NK-92 (cell line): ENCODE data around the gene GPANK1.
"Not testable (repeated sequence)": the region's sequence is repeated elsewhere in the genome, so short reads cannot be mapped to it uniquely, and the experiment has no call there.

Experiments used
- DNase-seq: peaks from one replicate; lab custom pipeline; 2025; ENCODE audit not compliant: unreplicated experiment; lab: John Stamatoyannopoulos, UW

Gene GPANK1

DNA sequence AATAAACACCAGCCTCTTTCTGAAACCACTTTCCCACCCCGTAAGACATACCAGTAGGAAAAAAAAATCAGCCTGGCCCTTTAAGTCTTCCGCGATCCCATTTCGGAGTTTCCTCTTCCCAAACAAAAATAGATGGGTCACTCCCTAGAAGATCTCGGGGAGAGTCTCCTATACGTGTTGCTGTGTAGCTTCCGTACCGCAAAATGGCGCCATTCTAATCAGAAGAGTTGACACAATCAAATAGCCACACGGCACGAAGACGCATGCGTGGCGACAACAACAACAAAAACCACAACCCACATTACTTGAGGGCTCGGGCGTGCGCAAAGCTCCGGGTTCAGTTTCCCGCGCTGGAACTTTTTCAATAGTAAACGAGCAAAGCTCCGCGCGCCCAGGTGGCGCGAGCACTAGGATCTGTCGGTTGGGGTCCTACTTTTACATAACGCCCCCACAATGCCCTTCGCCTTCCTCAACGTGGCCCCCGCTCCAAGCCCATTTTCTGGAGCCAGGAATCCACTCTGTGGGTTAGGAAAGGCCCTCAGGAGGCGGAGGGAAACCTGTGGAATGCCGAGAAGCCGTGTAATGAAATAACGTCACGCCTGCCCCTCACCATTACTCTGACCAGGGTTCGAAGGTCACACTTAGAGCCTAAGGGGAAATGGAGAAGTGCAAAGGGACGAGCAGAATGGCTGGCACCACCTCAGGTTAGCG, at the start of gene GPANK1:
Gene GPANK1, minus strand, starts transcription at position 208 of the 711 bp plus-strand sequence. CDS start 519 bp downstream, outside the sequence.
- peak; percentile 67 for DNase-seq

DNA sequence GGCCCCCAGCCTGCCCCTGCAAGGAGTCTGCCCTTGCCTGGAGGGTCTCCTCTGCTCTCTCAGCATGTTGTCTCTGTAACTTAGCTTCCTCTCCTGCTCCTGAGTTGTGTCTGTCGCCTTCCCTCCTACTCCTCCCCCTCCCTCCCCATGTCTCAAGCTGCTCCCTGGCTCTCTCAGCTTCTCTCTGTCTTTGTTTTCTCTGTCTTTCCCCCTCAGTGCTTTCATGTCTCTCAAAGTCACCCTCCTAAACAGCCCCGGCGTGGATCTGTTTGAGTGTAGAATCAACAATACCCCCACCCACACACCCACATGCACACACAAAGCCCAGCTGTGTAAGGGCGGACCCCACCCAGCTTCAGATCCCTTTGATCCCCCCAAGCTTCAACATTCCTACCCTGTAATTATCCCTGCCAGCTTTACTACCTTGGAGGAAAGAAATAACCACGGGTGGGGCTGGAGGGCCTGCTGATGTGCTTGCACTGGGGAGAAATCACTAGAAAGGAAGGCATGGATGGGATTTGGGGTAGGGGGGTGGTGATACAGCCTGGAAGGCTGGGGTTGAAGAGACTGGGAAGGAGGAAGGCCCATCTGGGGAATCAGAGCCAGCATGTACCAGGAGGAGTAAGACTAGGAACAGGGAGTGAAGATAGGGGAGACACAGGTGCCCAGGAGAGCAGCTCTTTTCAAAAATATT, 49.3 kb upstream of the GPANK1 start:
- no peak for DNase-seq

DNA sequence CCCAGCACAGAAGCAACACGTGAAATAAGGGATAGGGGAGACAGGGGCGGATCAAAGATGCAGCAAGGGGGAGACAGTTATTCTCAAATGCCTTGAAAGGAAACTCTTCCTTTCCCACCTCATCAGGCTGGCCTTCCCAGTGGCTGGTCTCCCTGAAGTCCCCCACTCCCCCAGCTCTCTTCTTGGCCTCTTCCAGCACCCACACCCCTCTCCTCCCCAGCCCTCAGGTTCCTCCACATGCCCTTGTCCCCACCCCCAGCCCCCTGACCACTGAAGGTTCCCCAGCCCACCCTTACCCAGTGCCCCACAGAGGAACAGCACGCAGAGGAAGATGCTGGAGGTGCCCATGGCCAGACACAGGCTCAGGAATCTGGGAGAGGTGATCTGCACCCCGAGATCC, 48.7 kb upstream of the GPANK1 start:
- DNase-seq = no peak

DNA sequence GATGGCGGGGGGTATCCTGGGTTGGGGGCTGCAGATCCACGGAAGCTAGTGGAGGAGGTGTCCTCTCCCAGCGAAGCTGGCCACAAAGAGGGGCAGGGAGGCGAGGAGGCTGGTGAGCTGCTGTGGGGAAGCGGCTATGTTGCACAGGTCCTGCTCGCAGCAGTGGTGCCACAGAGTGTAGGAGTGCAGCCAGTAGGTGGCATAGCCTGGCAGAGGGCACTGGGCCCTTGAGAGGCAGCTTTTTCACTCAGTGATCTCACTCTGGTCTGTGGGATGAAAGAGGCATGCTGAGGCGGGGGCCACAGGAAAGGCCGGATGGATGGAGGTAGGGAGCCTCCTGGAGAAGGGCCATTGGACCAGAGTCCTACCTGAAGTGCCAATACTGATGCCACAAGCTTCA, 47.5 kb upstream of the GPANK1 start:
- DNase-seq = no peak

DNA sequence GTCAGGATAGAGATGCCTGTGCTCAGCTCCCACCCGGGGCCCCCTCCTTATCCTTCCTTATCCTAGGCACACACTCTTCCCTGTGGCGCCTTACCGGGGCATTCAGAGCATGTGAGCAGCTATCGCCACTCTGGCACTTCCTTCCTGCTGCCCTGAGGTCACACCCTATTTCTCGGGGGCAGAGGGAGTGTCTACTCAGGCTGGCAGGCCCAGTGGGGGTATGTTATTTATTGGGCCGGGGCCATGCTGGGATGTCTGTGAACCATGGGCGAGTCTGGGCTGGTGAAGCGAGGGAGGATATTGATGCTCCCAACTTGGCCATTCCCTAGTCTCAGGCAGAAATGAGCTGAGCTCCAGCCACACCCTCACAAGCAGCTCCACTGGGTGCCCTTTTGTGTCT, 46.4 kb upstream of the GPANK1 start:
- no peak for DNase-seq

DNA sequence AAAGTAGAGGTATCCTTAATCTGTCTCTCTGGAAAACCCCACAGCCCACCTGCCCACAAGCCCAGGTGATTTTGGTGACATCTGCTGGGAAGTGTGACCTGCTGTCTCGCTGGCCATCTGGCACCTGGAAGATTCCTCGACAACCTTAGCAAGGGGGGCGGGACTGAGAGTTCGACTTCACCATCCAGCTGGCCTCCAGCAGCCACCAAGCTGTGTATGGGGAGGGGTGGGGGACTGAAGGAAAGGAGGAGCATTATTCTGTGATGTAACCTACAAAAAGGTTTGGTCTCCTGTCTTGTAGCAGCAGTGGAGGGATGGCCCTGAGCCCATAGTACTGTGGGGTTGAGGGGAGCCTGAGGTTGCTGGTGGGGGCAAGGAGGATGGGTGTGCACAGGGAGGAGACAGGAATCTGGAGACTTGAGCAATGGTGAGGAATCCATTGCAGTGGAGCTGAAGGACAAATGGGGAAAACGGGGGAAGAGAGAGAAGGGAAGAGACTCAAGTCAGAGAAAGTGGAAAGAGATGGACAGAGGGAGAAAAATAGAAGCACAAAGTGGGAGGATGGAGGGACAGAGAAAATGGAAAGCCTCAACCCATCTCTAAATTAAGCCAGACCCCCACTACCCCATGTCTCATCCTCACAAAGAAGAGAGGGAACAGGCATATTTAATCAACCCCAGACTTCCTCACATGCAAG, 45.9 kb upstream of the GPANK1 start:
- DNase-seq = no peak

DNA sequence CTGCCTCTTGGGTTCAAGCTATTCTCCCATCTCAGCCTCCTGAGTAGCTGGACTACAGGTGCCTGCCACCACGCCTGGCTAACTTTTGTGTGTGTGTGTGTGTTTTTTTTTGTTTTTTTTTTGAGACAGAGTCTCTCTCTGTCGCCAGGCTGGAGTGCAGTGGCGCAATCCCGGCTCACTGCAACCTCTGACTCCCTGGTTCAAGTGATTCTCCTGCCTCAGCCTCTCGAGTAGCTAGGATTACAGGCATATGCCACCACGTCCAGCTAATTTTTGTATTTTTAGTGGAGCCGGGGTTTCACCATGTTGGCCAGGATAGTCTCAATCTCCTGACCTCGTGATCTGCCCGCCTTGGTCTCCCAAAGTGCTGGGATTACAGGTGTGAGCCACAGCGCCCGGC, 44.4 kb upstream of the GPANK1 start:
- DNase-seq = not testable (repeated sequence)

DNA sequence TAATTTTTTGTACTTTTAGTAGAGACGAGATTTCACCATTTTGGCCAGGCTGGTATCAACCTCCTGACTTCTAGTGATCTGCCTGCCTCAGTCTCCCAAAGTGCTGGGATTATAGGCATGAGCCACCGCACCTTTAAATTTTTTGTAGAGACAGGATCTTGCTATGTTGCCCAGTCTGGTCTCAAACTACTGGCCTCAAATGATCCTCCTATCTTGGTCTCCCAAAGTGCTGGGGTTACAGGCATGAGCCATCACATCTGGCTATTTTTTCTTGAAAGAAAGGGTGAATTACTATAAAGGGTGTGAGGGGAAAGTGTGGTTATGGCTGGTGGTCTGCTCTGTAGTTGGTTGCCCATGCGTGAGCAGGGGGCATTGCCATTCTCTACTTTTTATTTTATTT, 43.4 kb upstream of the GPANK1 start:
- DNase-seq = no peak

DNA sequence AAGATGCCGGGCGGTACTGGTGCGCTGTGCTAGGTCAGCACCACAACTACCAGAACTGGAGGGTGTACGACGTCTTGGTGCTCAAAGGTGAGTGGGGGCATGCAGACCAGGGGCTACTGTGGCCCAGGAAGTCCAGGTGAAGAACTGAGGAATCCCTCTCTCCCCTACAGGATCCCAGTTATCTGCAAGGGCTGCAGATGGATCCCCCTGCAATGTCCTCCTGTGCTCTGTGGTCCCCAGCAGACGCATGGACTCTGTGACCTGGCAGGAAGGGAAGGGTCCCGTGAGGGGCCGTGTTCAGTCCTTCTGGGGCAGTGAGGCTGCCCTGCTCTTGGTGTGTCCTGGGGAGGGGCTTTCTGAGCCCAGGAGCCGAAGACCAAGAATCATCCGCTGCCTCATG, 42.9 kb upstream of the GPANK1 start:
- DNase-seq = no peak

DNA sequence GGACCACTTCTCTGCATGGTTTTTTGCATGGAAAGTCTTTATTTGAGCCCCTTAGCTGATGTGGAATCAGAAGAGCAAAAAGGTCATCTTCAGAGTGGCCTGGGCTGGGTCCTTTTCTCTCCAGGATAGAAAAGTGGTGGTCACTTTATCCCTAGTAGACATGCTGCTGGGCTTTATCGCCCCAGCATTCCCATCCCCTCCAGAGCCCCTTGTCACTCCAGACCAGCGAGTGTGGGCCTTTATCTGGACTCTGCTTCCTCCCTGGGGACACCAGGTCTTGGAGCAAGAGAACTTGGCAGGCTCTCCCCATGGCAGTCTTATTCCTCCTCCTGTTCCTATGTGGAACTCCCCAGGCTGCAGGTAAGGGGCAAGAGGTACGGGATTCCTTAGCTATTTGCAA, 41.8 kb upstream of the GPANK1 start, which contains the start of gene LY6G6F:
Gene LY6G6F, plus strand, starts transcription at position 268 of the 400 bp plus-strand sequence. Its CDS starts 41 bp downstream, at position 309.
- DNase-seq = no peak

DNA sequence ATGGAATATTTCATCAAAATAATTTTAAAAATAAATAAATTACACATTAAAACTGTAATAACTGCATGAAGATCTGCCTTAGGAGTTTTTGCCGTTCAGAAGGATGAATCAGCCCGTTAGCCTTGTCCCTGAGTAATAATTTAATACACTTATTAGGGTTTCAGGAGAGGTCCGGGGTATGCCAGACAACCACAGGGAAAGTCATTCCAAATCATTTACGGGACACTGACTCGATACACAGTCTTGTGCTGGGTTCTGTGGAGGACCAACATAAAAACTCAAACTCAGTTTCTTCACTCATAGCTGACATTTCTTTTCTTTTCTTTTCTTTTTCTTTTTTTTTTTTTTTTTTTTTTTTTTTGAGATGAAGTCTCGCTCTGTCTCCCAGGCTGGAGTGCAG, 41.1 kb upstream of the GPANK1 start:
- DNase-seq = no peak

DNA sequence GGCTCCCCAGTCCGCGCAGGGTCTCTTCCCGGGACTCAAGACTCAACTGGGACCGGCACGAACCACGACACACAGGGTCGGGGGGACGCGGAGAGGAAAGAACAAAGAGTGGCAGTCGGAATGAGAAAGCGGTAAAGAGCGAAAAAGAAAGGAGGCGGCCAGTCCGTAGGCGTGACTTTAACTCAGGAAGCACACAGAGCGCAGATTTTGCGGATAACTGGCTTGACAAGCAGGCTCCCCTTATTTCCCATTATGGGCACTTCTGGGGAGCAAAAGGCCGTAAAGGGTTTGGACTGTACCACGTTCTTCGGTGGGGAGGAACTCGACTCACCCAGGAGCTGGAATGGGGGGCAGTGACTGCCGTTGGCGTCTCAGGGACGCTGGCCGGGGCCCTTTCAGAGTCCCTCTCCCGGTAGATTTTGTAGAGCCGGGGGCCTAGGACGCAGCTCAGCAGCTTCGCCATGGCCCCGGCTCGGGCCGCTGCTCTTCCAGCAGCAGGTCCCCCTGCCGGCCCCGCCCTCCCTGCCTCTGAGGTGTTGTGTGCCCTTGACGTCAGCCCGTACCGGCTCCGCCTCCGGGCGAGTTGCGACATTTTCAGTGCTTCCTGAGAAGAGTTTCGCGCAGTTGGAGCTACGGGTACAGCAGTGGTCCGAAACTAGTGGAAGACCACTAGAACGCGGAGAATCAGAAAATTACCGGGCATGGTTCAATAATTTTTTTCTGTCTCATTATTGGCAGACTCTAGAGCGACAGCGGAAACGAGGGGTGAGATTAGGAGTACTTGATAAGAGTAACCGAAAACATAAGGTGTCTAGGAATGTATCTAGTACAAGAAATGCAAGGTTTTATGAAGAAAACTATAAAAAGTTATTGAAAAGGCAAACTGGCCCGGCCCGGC, 38.3 kb upstream of the GPANK1 start, which contains the start of gene ABHD16A:
Gene ABHD16A, minus strand, starts transcription at position 506 of the 898 bp plus-strand sequence. Its CDS starts 43 bp downstream, at position 463.
- peak; percentile 84 for DNase-seq

DNA sequence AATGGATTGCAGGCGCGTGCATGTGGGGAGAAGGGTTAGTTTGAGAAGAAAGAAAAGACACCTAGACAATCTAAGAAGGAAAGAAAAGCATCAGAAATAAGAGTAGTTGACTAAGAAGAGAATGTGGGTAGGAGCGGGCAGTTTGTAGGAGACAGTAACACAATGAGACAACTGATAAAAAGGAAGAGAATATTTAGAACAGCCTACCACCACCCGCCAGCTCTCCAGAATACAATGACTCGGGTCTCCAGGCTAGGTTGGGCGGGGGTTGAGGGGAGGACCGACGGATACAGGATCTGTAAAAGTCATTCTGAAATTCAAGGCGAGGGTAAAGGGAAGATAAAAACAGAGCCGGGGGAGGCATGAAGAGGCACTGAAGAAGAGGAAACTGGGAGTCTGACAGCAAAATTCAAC, 37.6 kb upstream of the GPANK1 start:
- DNase-seq = no peak

DNA sequence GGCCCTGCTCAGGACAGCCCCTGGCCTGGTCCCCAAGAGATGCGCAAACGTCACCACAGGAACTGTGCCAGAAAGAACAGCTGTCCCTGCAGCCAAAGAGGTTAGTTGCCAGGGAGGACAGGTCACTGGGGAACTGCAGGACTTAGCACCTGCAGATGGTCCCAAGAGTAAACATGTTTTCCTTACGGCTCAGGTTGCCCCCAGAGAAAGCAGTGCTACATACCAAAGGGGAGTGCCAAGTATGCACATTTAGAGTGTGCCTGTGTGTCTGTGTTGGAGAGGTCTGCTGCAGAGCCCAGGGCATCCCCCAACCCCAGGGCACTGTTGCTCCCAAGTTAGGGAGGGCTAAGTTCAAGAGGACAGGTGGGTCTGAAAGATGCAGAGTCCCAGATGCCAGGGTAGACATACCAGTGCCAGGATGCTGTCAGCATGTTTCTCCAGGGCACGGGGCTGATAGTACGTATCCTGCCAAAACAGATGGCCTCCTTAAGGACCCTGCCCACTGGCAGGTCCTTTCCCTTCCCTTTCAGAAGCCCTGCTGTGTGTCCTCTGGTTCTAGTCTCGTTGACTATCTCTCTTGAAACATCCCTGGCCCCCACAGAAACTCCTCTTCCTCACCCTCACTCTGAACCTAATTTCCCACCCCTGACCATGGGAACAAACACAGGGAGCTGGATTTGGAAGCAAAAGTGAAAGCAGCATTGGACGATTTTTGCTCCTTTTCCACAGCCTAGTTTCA, 37.0 kb upstream of the GPANK1 start:
- no peak for DNase-seq

DNA sequence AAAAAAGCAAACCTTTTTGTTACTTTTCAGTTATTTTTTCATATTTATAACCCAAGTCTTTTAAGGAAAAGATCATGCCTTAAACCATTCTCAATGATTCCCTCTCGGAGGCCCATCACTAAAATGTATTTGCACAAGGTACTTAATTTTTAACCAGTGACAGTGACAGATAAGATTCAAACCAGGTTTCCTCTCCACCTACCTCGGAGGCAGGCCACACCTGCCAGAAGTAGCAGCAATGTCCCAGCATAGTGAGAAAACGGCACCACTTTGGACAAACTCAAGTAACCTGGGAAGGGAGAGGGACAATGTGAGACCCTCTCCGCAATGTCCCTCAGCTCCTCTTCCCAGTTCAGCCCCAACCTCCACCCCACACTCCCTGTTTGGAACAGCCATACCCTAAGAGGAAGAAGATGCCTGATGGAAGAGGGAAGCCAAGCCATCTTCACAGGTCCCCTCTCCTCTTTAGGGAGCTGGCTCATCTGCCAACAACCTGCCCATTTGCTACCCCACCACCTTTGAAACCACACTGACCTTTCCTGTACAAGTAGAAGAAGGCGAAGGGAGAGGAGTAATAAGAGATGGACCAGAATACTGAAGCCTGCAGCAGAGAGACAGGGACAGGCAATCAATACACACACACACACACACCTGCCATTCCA, 36.1 kb upstream of the GPANK1 start:
- no peak for DNase-seq

DNA sequence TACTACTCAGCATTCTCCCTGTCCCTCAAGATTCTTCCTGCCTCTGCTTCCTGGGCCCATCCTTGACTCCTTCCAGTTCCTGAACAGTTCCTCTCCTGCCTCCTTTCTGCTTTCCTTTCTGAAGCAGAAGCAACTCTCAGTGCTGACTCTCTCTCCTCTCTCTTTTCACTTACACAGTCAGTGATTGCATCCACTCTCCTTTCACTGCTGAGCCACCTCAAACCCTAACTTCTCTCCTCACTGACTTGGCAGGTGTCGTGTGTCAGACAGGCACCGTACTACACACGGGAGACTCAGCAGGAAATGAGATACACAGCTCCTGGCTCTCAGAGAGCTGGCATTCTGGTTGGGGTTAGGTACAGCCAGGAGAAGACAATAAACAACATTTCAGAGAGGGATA, 32.8 kb upstream of the GPANK1 start:
- no peak for DNase-seq

DNA sequence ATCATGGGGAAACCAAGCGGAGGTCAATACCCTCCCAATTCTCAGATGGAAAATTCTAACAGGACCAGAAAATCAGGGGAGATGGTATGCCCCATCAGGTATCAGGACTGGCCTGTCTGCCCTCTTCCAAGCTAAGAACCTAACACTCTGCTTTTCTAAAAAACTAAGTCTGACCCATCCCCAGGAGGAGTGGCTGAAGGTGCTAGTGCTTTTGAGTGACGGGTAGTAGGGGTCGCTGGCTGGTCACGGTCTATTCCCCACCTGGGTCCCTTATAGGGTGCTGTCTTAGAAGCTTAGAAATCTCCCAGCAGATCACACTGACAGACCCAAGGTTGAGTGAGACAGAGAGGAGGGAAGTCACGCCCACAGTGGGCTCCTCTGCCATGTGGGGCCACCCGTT, 28.7 kb upstream of the GPANK1 start:
- no peak for DNase-seq

DNA sequence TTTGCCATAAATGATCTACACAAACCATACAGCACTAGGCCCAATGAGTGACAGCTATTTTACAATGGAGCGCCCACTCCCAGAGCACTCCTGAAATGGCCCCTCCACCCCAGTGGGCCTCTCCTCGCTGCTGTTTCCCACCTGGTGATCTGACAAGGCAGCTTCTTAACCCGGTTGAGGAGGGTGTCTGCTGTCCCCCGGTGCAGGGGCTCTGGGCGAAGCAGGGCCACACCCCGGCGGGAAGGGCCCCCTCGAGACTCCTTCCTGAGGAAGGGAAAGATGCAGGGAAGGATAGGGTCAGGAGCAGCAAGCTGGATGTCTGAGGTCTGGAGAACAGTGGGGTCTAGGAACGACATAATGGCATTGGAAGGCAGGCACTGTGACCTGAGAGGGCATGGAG, 28.1 kb upstream of the GPANK1 start:
- DNase-seq = no peak

DNA sequence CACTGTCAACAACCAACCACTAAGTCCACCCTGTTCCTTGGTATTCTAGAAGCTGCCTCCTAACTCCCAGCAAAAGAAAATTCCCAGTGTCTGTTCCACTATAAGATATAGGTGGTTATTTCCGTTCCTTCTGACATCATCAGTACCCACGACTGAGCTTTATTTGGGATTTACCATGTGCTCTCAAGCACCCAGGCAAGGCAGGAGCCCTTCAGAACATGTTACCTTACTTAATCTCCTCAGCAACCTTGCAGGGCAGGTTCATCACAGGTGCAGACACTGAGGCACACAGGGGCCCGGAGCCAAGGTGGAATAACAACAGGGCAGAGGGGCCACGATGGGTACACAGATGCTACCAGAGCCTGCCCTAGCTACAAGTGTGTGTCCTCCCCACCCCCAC, 27.6 kb upstream of the GPANK1 start:
- no peak for DNase-seq
